GM12878 (cell line): Measurements from ENCODE around the gene SMC3. TPM values are rescaled to one million over a fixed set of nuclear protein-coding genes. Genes with fewer than 3 reads are reported as not detected.

Source experiments
- CBX3 ChIP-seq: fragments of 200-600 bp; sonication (generic); IDR thresholded peaks from 2 replicates; pipeline ENCODE4 v1.6.1; 2016; ENCODE audit warnings: low read depth, borderline replicate concordance
- CHD4 ChIP-seq: fragments of 200-600 bp; sonication (generic); IDR thresholded peaks from 2 replicates; pipeline ENCODE4 v1.6.1; 2016; ENCODE audit warnings: mild to moderate bottlenecking
- CREM ChIP-seq: IDR thresholded peaks from 2 replicates; pipeline ENCODE4 v1.6.1; 2014; ENCODE audit warnings: antibody characterized with exemption, low read depth
- EED ChIP-seq: sonication (generic); IDR thresholded peaks from 2 replicates; pipeline ENCODE4 v1.6.1; 2016; ENCODE audit warnings: antibody characterized with exemption, low read depth
- EP300 ChIP-seq, 2 experiments: fragments of 150-350 bp in 1 of 2; IDR thresholded peaks; 2 replicates each; pipeline ENCODE4 v1.6.1; 2011 to 2012; ENCODE audit warnings: low read depth in 2 of 2, low read length in 2 of 2, borderline replicate concordance in 1 of 2, improper control_type of control experiment in 1 of 2, inconsistent platforms in 1 of 2; ENCODE audit not compliant: control insufficient read depth in 1 of 2
- EZH2 ChIP-seq: IDR thresholded peaks from 2 replicates; pipeline ENCODE4 v1.6.1; 2012; ENCODE audit warnings: low read depth, mild to moderate bottlenecking, control low read depth, inconsistent platforms, low read length, borderline replicate concordance; ENCODE audit not compliant: control insufficient read depth
- FOXM1 ChIP-seq: IDR thresholded peaks from 2 replicates; pipeline ENCODE4 v1.6.1; 2012; ENCODE audit warnings: low read depth, mild to moderate bottlenecking, inconsistent platforms, low read length, moderate library complexity
- HCFC1 ChIP-seq: fragments of 150-350 bp; IDR thresholded peaks from 2 replicates; pipeline ENCODE4 v1.6.1; 2014; ENCODE audit warnings: low read length
- HDGF ChIP-seq: fragments of 450-650 bp; IDR thresholded peaks from 2 replicates; pipeline ENCODE4 v1.6.1; 2016; ENCODE audit warnings: antibody characterized with exemption
- IRF4 ChIP-seq: IDR thresholded peaks from 2 replicates; pipeline ENCODE4 v1.6.1; 2011; ENCODE audit warnings: low read depth, low read length
- LARP7 ChIP-seq: fragments of 450-650 bp; IDR thresholded peaks from 2 replicates; pipeline ENCODE4 v1.6.1; 2017; ENCODE audit warnings: mild to moderate bottlenecking
- NR2C2 ChIP-seq: IDR thresholded peaks from 2 replicates; pipeline ENCODE4 v1.6.1; 2011; ENCODE audit warnings: borderline replicate concordance, low read depth; ENCODE audit not compliant: control insufficient read depth, insufficient read length
- POU2F2 ChIP-seq: IDR thresholded peaks from 3 replicates; pipeline ENCODE4 v1.6.1; 2011; ENCODE audit warnings: low read depth, mild to moderate bottlenecking, low read length, borderline replicate concordance
- RAD21 ChIP-seq: IDR thresholded peaks from 2 replicates; pipeline ENCODE4 v1.6.1; 2011; ENCODE audit warnings: mild to moderate bottlenecking, low read depth, low read length, moderate library complexity; ENCODE audit not compliant: insufficient read depth
- RCOR1 ChIP-seq: conservative IDR thresholded peaks from 2 replicates; pipeline ENCODE4 v1.6.1; 2012; ENCODE audit warnings: low read depth, low read length, improper control_type of control experiment
- RELA ChIP-seq: fragments of 450-650 bp; IDR thresholded peaks from 2 replicates; pipeline ENCODE4 v1.8.0; 2014; ENCODE audit warnings: borderline replicate concordance; ENCODE audit not compliant: partially characterized antibody
- SMAD1 ChIP-seq: fragments of 450-650 bp; IDR thresholded peaks from 2 replicates; pipeline ENCODE4 v1.6.1; 2018; ENCODE audit warnings: mild to moderate bottlenecking, low read depth; ENCODE audit not compliant: partially characterized antibody
- SMARCA5 ChIP-seq: fragments of 450-650 bp; IDR thresholded peaks from 2 replicates; pipeline ENCODE4 v1.6.1; 2017; ENCODE audit warnings: mild to moderate bottlenecking
- SP1 ChIP-seq: IDR thresholded peaks from one replicate; pipeline ENCODE4 v1.6.1; 2011; ENCODE audit warnings: low read depth, low read length
- SRF ChIP-seq, 2 experiments: IDR thresholded peaks; 2 replicates each; pipeline ENCODE4 v1.6.1; 2011; ENCODE audit warnings: low read depth in 2 of 2, low read length in 2 of 2, mild to moderate bottlenecking in 1 of 2, moderate library complexity in 1 of 2
- STAT3 ChIP-seq: IDR thresholded peaks from 2 replicates; pipeline ENCODE4 v1.6.1; 2011; ENCODE audit warnings: low read depth, low read length, improper control_type of control experiment
- TBL1XR1 ChIP-seq: IDR thresholded peaks from 2 replicates; pipeline ENCODE4 v1.6.1; 2012; ENCODE audit warnings: low read depth, low read length, improper control_type of control experiment
- ZNF274 ChIP-seq: IDR thresholded peaks from one replicate; pipeline ENCODE4 v1.8.0; 2011; ENCODE audit not compliant: insufficient read length, insufficient read depth
- polyA plus RNA-seq, 11 experiments: library from polyadenylated mRNA; depleted of rRNA in 4 of 11; unstranded in 6 of 11; stranded (reverse) in 5 of 11; fragments of >200 nt; fragmentation: Nextera tagmentation in 4 of 11; fragmentation: Illumina TruSeq in 1 of 11; extraction: Ambion mirVana in 4 of 11; extraction: Trizol in 1 of 11; gene quantifications; 1 replicate in 1 of 11; 2 replicates in 10 of 11; pipeline versions ENCODE4 v1.2.1 to v1.2.3, GENCODE V29; 2011 to 2016; ENCODE audit warnings: inconsistent platforms in 2 of 11, missing spikeins in 2 of 11, low read depth in 1 of 11
- total RNA-seq, 4 experiments: library from RNA; depleted of rRNA in 3 of 4; stranded (reverse); fragments of >200 nt in 3 of 4; fragmentation: Illumina TruSeq in 1 of 4; extraction: Trizol in 1 of 4; gene quantifications; 2 replicates each; pipeline versions ENCODE4 v1.2.1 to v1.2.3, GENCODE V29; 2013 to 2021
- TF ChIP-seq, protein P1 (sequence below): fragments of 450-650 bp; IDR thresholded peaks from 2 replicates; pipeline ENCODE4 v1.6.1; 2017; ENCODE audit warnings: antibody characterized with exemption, mild to moderate bottlenecking, moderate library complexity
- TF ChIP-seq, protein P2 (sequence below): fragments of 450-650 bp; formaldehyde crosslinking; IDR thresholded peaks from 2 replicates; pipeline ENCODE4 v1.4.0; 2022; ENCODE audit warnings: mild to moderate bottlenecking, moderate library complexity
- TF ChIP-seq, protein P3 (sequence below): IDR thresholded peaks from 2 replicates; pipeline ENCODE4 v1.6.1; 2011; ENCODE audit warnings: mild to moderate bottlenecking, low read depth, low read length, moderate library complexity; ENCODE audit not compliant: insufficient replicate concordance

SMC3 gene
- total and polyA plus RNA-seq, 10 of the 15 experiments (the other 5 are each of a cell fraction or from before 2014, with no cell fraction given), result 30.4 to 123 (median 48.3) TPM

DNA sequence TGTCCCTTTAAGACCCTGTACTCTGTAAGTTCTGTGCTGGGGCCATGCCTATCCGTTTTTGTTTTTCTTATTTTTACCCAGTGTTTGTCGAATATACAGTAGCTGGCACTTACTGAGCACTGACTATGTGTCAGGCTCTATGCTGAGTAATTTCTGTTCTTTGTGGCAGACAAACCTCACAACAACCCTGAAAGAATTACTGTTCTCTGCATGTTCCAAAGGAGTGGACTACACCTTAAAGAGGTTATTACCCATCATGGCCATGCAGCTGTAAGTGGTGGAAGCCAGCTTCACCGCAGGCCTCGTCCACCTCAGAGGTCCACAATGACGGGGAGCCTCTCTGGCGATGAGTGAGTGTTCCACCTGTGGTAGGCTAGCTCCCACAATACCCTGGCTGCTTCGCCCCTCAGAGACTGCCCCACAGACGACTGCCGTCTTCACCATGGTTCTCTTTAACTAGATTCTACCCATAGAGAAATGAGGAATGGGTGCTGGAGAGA, 46.6 kb downstream of the SMC3 start (continued):
- TF ChIP-seq, protein P1, sequence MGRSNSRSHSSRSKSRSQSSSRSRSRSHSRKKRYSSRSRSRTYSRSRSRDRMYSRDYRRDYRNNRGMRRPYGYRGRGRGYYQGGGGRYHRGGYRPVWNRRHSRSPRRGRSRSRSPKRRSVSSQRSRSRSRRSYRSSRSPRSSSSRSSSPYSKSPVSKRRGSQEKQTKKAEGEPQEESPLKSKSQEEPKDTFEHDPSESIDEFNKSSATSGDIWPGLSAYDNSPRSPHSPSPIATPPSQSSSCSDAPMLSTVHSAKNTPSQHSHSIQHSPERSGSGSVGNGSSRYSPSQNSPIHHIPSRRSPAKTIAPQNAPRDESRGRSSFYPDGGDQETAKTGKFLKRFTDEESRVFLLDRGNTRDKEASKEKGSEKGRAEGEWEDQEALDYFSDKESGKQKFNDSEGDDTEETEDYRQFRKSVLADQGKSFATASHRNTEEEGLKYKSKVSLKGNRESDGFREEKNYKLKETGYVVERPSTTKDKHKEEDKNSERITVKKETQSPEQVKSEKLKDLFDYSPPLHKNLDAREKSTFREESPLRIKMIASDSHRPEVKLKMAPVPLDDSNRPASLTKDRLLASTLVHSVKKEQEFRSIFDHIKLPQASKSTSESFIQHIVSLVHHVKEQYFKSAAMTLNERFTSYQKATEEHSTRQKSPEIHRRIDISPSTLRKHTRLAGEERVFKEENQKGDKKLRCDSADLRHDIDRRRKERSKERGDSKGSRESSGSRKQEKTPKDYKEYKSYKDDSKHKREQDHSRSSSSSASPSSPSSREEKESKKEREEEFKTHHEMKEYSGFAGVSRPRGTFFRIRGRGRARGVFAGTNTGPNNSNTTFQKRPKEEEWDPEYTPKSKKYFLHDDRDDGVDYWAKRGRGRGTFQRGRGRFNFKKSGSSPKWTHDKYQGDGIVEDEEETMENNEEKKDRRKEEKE, result no peak
- TF ChIP-seq RELA, result no peak
- 0 out of 2 replicates have a peak, but pooled peaks have one; percentile 9 for TF ChIP-seq RAD21
- TF ChIP-seq IRF4, result peak; percentile 74; the same call in 1 of the 2 replicates
- no peak for TF ChIP-seq POU2F2
- TF ChIP-seq HCFC1, result no peak
- no peak for TF ChIP-seq LARP7
- TF ChIP-seq NR2C2, result no peak
- TF ChIP-seq HDGF, result no peak
- TF ChIP-seq, protein P2, sequence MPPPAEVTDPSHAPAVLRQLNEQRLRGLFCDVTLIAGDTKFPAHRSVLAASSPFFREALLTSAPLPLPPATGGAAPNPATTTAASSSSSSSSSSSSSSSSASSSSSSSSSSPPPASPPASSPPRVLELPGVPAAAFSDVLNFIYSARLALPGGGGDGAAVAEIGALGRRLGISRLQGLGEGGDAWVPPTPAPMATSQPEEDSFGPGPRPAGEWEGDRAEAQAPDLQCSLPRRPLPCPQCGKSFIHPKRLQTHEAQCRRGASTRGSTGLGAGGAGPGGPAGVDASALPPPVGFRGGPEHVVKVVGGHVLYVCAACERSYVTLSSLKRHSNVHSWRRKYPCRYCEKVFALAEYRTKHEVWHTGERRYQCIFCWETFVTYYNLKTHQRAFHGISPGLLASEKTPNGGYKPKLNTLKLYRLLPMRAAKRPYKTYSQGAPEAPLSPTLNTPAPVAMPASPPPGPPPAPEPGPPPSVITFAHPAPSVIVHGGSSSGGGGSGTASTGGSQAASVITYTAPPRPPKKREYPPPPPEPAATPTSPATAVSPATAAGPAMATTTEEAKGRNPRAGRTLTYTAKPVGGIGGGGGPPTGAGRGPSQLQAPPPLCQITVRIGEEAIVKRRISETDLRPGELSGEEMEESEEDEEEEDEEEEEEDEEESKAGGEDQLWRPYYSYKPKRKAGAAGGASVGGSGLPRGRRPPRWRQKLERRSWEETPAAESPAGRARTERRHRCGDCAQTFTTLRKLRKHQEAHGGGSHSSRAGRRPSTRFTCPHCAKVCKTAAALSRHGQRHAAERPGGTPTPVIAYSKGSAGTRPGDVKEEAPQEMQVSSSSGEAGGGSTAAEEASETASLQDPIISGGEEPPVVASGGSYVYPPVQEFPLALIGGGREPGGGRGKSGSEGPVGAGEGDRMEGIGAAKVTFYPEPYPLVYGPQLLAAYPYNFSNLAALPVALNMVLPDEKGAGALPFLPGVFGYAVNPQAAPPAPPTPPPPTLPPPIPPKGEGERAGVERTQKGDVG (CRISPR knock-in tag), result no peak
- no peak for TF ChIP-seq EED
- no peak for TF ChIP-seq TBL1XR1
- no peak for TF ChIP-seq SRF (IDR thresholded peaks at IDR 0.05; ENCODE audit: low read depth in 2 of 2, low read length in 2 of 2)
- TF ChIP-seq, protein P3, sequence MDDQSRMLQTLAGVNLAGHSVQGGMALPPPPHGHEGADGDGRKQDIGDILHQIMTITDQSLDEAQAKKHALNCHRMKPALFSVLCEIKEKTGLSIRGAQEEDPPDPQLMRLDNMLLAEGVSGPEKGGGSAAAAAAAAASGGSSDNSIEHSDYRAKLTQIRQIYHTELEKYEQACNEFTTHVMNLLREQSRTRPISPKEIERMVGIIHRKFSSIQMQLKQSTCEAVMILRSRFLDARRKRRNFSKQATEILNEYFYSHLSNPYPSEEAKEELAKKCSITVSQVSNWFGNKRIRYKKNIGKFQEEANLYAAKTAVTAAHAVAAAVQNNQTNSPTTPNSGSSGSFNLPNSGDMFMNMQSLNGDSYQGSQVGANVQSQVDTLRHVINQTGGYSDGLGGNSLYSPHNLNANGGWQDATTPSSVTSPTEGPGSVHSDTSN, result no peak
- TF ChIP-seq CREM, result peak; percentile 51; the same call in 1 of the 2 replicates
- TF ChIP-seq EP300 (IDR thresholded peaks at IDR 0.05; ENCODE audit: borderline replicate concordance in 1 of 2, control insufficient read depth in 1 of 2, low read depth in 2 of 2, low read length in 2 of 2), result peak; percentile 28 to 56; a peak in 2 of 4 replicates
- no peak for TF ChIP-seq SMAD1
- TF ChIP-seq SP1, result no peak
- no peak for TF ChIP-seq STAT3
- no peak for TF ChIP-seq ZNF274
- TF ChIP-seq SMARCA5, result no peak
- peak; percentile 49; the same call in 1 of the 2 replicates for TF ChIP-seq FOXM1
- no peak for TF ChIP-seq CBX3
- no peak for TF ChIP-seq CHD4
- no peak for TF ChIP-seq RCOR1
- TF ChIP-seq EZH2, result no peak
